Bronchial epithelial cell (primary cell): ENCODE data around the gene HSD17B1. TPM values are rescaled to one million over a fixed set of nuclear protein-coding genes. Genes with fewer than 3 reads are reported as not detected.

ENCODE experiments used
- DNase-seq: peaks from one replicate; pipeline ENCODE4 v3.0.0-alpha.2; 2010; ENCODE audit warnings: low read depth
- FAIRE-seq: peaks from 2 replicates; lab custom pipeline; 2011; peaks lifted over from hg19 to GRCh38; lab: Jason Lieb, UNC
- H3K27me3 ChIP-seq: 2 replicates; pipeline ENCODE4 v1.5.1; 2011; ENCODE audit warnings: low read length; ENCODE audit not compliant: control insufficient read depth, insufficient read depth
- H3K36me3 ChIP-seq: 2 replicates; pipeline ENCODE4 v1.5.1; 2011; ENCODE audit warnings: low read length; ENCODE audit not compliant: control insufficient read depth, insufficient read depth
- H3K4me3 ChIP-seq: 2 replicates; pipeline ENCODE4 v1.5.1; 2011; ENCODE audit warnings: mild to moderate bottlenecking, low read depth, low read length, control low read depth
- CTCF ChIP-seq: IDR thresholded peaks from 2 replicates; pipeline ENCODE4 v1.5.1; 2011; ENCODE audit warnings: mild to moderate bottlenecking, moderate library complexity, low read length, control low read depth, inconsistent platforms; ENCODE audit not compliant: insufficient read depth, severe bottlenecking
- total RNA-seq: library from RNA; depleted of rRNA; stranded (reverse); fragments of >200 nt; gene quantifications from 2 replicates; pipeline ENCODE4 v1.2.1, GENCODE V29; 2014

HSD17B1 gene
- total RNA-seq, 1 donor from 2014 or later: 7.4 TPM

GRCh38 chr17:42565523-42566214, 12.9 kb downstream of the HSD17B1 start:
- no peak for TF ChIP-seq CTCF
- H3K27me3 ChIP-seq: no peaks in the 10 kb centered on the region
- no peak overlapping the region for H3K4me3 ChIP-seq
- H3K36me3 ChIP-seq: peaks cover 44% of the 10 kb centered on the region
- FAIRE-seq (no peak), DNase-seq (no peak)

- Histone ChIP-seq H3K27me3 (no peaks in the 10 kb centered on the region), H3K4me3 (peak overlapping the region; percentile 99), H3K36me3 (peaks cover 45% of the 10 kb centered on the region)
- no peak for TF ChIP-seq CTCF
- no peak for FAIRE-seq
- DNase-seq: no peak
These were observed 13.6 kb downstream of the HSD17B1 start for GRCh38 chr17:42566215-42566882.

GRCh38 chr17:42566883-42567573, 14.3 kb downstream of the HSD17B1 start, which contains the start of gene MLX:
Gene MLX (plus strand): TSS chr17:42567100. CDS start chr17:42567125, 25 bp downstream.
- DNase-seq (peak; percentile 69), FAIRE-seq (no peak)
- Histone ChIP-seq H3K27me3 (no peaks in the 10 kb centered on the region), H3K36me3 (peaks cover 51% of the 10 kb centered on the region), H3K4me3 (peak within 1 kb of the TSS; percentile 99)
- no peak for TF ChIP-seq CTCF

DNA sequence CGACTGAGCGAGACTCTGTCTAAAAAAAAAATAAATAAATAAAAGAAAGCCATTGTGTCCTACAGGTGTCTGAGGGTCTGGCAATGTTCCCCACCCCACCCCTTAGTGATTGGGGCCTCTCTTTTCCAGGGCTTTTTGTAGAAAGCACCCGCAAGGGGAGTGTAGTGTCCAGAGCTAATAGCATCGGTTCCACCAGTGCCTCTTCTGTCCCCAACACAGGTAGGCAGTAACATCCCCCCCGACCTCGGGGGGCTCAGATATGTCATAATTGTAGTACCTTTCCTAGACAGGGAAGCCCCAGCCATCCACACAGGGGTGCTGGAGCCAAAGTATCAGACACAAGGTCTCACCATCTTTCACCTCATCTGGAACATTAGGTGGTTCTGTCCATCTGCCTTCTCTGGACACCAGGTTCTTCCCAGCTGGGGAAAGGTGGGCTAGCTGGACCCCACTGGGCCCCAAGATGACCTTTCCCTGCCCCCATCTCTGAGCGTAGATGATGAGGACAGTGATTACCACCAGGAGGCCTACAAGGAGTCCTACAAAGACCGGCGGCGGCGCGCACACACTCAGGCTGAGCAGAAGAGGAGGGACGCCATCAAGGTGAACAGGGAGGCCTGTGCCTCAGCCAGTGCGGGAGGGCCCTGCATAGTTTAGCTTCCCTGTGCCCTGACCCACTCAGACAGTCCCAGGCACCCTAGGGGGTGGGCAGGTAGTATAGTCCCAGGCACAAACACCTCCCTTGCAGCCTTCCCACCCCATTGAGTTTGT, 15.8 kb downstream of the HSD17B1 start:
- H3K36me3 ChIP-seq: peaks cover 53% of the 10 kb centered on the region
- H3K4me3 ChIP-seq: no peak overlapping the region
- FAIRE-seq (no peak), DNase-seq (no peak)
- TF ChIP-seq CTCF: no peak
- H3K27me3 ChIP-seq: no peaks in the 10 kb centered on the region

GRCh38 chr17:42571435-42572225, 18.9 kb downstream of the HSD17B1 start:
- Histone ChIP-seq H3K27me3 (no peaks in the 10 kb centered on the region), H3K4me3 (no peak overlapping the region), H3K36me3 (peaks cover 36% of the 10 kb centered on the region)
- no peak for TF ChIP-seq CTCF
- FAIRE-seq (no peak), DNase-seq (no peak)
